NCI-H2107 treated with DMSO at 0.1 percent for 48 hours (cell line): ENCODE results near the gene PLEKHF1.

Source experiments
- DNase-seq: peaks from one replicate; lab custom pipeline; 2025; ENCODE audit not compliant: unreplicated experiment; lab: John Stamatoyannopoulos, UW

The PLEKHF1 gene

GRCh38 chr19:29677001-29677817, 11.9 kb downstream of the PLEKHF1 start:
- DNase-seq = no peak

GRCh38 chr19:29678484-29679106, 13.3 kb downstream of the PLEKHF1 start:
- no peak for DNase-seq

GRCh38 chr19:29679598-29680210, 14.4 kb downstream of the PLEKHF1 start:
- no peak for DNase-seq

GRCh38 chr19:29680447-29680846, 15.2 kb downstream of the PLEKHF1 start:
- no peak for DNase-seq

GRCh38 chr19:29680937-29681336, 15.7 kb downstream of the PLEKHF1 start:
- DNase-seq = no peak

- DNase-seq = no peak
Observed at GRCh38 chr19:29681422-29682235, 16.4 kb downstream of the PLEKHF1 start.

- DNase-seq = no peak
Observed at GRCh38 chr19:29682236-29682895, 17.1 kb downstream of the PLEKHF1 start.

GRCh38 chr19:29683009-29683408, 17.7 kb downstream of the PLEKHF1 start:
- DNase-seq = no peak

- no peak for DNase-seq
Observed at GRCh38 chr19:29685326-29685725, 20.1 kb downstream of the PLEKHF1 start.

- no peak for DNase-seq
Observed at GRCh38 chr19:29686285-29686805, 21.1 kb downstream of the PLEKHF1 start.

- DNase-seq = no peak
Observed at GRCh38 chr19:29687244-29687896, 22.1 kb downstream of the PLEKHF1 start.

- no peak for DNase-seq
Observed at GRCh38 chr19:29687897-29688728, 22.9 kb downstream of the PLEKHF1 start.

GRCh38 chr19:29690842-29691241, 25.6 kb downstream of the PLEKHF1 start:
- DNase-seq = no peak

GRCh38 chr19:29694161-29694560, 28.9 kb downstream of the PLEKHF1 start:
- no peak for DNase-seq

GRCh38 chr19:29694669-29695627, 29.7 kb downstream of the PLEKHF1 start:
- DNase-seq = peak; percentile 49

GRCh38 chr19:29695765-29696564, 30.7 kb downstream of the PLEKHF1 start:
- DNase-seq = no peak

GRCh38 chr19:29696565-29696846, 31.2 kb downstream of the PLEKHF1 start:
- no peak for DNase-seq
